LHCN-M2 (cell line): ENCODE measurements around the gene FARS2. TPM values are rescaled to one million over a fixed set of nuclear protein-coding genes. Genes with fewer than 3 reads are reported as not detected.

Source experiments
- DNase-seq: peaks from one replicate; pipeline ENCODE4 v3.0.0-alpha.2; 2012; ENCODE audit warnings: low read depth
- total RNA-seq: library from RNA; depleted of rRNA; stranded (reverse); fragments of >200 nt; gene quantifications from 2 replicates; pipeline ENCODE4 v1.2.3, GENCODE V29; 2014

FARS2 gene
- total RNA-seq, 1 experiment from 2014 or later: 11.5 TPM

DNA sequence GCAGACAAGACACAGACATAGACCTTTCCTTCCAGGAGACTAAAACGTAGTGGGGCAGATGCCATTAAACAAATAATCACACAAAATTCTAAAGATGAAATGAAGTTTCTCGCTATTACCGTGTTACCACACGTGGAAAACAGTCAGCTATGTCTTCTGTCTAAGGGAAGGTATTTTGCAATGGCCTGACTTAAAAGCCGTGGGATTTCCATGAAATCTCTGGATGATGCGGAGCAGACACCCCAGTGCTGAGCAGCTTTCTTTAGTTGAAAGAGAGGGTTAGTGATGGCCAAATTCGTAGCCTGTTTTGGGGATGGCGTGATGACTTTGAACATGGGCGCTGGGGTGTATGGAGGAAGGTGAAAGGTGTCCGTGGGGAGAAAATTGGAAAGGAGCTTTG is 463.6 kb downstream of the FARS2 start:
- no peak for DNase-seq

DNA sequence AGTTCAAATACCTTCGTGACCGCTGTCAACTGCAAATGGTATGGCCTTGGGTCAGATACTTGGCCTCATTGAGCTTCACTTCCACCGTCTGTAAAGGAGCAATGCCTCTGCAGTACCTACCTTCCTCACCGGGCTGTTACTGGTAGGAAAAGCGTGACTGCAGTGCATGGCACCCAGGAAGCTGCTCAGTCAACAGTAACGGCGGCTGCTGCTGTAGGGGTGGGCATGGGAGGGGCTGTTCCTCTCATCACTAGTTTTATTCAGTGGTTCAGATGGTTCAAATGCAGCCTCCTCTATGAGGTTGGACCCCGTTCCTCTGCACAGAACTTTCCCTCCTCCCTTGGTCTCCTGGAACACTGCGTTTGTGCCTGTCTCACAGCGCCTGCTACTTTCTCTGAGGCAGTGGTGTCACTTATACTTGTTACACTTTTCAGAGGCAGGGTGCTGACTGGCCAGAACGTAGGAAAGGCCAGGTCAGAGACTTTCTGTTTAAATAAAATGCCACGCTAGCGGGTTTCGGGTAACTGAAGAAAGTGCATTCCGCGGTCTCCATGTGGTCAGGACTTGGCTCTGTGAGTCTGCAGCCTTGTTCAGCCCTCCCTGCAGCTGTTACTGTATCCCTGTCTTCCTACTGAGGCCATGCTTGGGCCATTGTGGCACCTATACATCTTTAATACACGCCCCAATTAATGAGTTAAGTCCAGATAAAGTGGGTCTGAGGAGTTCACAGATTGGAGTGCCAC is 465.8 kb downstream of the FARS2 start:
- peak; percentile 88 for DNase-seq

- no peak for DNase-seq
Observed at GRCh38 chr6:5728351-5729079, 467.2 kb downstream of the FARS2 start.

DNA sequence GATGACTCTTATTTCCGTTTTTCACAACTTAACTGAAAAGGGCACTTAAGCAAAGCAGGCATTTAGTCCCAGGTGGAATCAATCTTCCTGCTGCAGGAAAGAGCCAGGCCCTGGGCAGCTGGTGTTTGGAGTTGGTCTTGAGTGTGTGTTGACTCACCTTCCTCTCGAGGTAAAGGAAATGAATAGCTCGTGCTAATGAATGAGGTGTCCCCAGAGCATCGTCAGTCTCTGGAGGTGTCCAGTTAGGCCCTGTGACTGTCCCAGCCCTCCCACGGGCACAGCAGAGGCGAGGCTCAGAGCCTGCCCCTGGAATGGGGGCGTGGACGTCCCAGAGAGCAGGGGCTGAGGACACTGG is 467.7 kb downstream of the FARS2 start:
- DNase-seq: no peak

DNA sequence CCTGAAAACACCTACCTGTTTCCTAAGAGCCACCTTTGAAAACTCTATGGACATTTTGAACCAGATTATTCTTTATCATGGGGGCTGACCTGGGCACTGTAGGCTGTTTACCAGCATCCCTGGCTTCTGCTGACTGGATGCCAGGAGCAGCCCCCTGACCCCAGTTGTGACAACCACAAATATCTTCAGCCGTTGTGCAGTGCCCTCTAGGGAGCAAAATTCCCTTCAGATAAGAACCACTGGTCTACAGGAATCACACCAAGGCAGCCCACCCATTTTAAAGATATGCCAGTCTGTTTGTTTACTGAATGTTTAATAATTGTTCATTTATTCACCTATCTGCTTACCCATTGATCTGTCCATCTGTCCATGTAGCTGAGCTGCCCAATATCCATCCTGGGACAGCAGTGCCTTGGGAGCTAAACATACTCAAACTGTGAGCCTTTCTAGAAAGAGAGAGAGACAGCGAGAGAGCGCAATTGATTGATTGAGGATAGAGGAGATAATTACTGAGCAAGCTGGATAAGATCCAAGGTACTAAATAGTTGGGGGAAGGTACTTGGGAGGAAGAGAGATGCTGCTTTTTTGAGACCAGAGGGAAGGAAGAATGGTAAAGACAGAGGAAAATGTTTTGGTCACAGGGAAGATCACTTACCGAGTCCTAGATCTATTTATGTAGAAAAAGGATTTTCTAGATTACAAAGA is 468.7 kb downstream of the FARS2 start:
- no peak for DNase-seq

DNA sequence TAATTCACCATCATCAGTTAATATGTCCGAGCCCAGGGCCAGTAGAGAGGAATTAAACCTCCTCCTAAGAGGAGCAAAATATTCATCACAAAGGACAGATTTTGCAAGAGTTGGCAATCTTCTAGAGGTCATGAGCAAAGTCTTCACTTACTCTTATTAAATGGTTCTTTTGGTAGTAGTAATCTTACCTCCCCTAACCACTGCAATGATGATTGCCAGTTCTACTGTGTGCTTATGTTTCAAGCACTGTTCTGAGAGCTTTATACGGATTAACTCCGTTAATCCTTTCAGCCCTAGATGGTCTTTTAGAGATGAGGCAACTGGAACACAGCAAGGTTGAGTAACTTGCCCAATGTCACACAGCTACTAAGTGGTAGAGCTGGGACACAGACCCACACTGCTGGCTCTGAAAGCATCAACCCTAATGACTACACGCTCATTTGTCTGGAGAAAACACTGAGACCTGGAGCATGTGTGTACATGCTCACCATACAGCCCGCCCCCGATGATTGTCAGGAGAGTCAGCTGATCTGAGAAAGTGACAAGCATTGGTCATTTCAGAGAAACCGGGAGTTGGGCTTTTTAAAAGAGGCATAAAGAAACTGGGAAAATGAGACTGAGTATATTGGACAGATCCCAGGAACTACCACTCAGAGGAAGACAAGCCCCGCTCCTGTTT is 469.4 kb downstream of the FARS2 start:
- peak; percentile 21 for DNase-seq

DNA sequence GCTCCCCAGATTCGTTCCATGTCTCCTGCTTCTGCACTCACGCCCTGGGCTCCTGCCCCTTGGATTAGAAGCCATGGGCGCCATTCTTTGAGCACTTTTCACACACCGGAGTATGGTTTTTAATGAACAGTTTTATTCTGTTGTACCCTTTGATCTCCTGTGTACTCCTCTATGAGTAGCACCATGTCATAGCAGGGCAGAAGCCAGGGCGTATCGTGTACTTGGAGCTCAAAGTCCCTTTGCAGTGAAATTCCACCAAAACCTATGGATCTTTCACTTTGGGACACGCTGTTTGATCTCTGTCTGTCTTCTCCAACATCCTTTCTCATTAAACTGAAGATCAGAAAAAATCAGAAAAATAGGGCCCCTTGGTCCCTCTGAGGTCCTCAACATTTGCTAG is 470.1 kb downstream of the FARS2 start:
- no peak for DNase-seq

- no peak for DNase-seq
Observed at GRCh38 chr6:5732496-5732895, 471.2 kb downstream of the FARS2 start.

- no peak for DNase-seq
Observed at GRCh38 chr6:5736016-5736738, 474.9 kb downstream of the FARS2 start.

DNA sequence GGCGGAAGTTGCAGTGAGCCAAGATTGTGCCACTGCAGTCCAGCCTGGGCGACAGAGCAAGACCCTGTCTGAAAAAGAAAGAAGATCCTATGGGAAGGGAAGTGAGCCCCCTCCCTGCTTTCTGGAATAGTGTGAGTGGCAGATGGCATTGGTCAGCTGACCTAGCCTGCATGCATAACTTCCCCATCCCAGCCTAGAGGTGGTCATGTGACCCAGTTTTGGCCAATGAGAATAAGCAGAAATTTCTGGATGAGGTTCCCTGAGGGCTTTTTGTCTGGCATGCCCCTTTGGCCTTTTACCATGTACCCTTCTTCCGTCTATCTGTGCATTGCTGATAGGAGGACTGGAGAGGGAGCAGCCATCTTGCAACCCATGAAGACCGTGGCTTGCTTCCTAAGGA is 476.1 kb downstream of the FARS2 start:
- DNase-seq: no peak

DNA sequence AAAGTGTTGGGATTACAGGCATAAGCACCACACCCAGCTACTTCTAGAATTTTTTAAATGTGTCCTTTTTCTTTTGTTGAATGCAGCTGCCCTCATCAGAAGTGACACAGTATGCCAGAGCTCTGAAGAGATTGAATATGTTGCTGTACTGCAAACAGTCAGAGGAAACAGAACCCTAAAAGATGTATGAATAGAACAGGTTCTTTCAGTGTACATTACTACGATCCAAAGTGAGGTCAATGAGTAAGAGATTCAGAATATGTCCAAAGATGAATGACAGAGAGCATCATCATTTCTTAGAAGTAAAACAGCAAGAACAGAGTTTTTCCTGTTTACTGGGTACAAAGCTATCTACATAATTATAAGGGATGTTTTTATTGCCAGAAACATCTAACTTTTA is 476.9 kb downstream of the FARS2 start:
- no peak for DNase-seq

DNA sequence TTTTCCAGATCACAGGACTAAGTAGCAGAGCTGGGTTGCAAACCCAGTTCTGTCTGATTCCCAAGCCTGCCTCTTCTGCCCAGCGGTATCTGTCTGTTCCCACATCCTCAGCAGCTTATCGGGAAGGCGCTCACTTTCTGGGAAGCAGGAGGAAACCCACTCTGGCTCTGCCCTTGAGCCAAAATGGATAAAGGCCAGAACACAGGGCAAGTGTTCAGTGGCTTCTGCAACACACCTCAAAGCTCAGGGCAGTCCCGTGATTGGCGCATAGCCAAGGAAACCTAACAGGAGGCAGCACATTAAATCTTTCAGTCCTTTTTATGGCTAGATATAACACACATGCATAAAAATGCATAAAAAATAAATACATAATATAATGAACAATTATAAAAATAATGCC is 483.2 kb downstream of the FARS2 start:
- DNase-seq: no peak

DNA sequence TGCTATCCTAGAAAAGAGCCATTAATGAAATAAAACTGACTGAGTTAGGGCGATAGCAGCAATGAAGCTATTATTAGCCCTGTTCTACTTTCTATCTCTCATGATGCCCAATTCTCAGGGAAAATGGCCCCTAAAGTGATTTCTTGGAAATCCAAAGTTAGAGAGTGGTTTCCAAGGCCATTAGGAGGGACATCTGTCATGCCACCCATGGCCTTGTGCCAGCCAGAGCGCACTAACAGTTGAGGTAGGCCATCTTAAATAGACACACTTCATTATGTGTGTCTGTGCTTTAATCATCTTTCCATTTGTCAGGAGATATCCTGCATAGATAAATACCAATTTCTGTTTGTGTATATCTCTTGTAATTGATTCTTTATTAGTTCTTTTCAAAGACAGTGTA is 483.8 kb downstream of the FARS2 start:
- DNase-seq: no peak

GRCh38 chr6:5746053-5746758 is 484.9 kb downstream of the FARS2 start:
- DNase-seq: no peak

DNA sequence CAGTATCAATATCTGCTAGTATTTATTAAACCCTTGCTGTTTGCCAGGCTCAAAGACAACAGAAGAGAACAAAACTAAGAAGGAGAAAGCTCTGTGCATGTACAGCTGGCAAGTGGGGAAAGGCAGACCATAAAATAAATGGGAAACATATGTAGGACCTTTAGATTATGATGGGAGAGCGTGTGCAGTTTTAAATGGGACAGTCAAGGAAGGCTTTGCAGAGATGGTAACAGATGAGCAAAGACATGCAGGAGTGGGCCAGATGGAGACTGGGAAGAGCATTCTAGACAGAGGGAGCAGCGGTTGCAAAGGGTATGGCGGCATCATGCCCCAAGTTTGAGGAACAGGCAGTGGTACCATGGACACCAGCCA is 485.4 kb downstream of the FARS2 start:
- no peak for DNase-seq

DNA sequence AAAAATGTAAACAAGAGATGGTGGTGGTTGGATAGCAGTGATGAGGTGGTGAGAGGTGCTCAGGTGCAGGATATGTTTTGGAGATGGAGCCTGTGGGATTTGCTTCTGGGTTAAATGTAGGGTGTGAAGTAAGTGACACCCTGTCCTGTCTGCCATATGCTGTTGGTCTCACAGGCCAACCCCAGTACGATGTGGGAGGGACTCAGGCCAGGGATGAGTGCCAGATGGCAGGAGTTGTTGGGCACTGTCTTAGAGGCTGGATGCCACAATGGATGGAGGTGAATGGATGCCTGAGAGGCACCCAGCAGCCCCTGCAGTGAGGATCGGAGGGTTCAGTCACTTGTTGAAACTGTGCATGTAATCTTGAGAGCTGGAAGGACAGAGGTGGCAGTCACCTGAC is 486.1 kb downstream of the FARS2 start:
- DNase-seq: no peak

DNA sequence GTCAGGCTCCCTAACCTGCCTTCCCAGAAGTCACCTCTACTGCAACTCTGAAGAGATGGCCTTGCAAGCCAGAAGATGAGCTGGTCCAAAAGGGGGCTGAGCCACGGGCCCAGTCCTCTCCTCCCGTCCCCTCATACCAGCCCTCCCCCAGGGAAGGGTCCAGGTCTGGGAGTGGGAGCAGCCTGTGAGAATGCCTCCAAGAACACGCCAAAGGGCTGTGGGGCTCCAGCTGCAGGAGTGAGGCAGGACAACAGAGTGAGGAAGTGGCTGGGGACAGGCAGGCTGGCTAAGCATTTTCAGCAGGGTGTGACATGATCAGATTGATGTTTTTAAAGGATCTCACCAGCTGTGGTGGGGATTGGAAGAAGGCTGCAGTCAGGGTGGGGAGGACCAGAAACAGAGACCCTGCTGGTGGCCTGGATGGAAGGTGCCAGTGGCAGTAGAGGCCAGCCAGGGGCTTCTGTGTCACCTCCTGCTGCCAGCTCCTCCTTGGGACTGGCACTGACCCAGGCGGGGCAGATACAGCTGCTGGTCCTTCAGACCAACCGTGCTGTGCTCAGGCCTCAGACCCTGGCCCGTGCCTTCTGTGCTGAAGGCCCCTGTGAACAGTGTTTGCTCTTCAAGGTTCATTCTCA is 487.8 kb downstream of the FARS2 start:
- DNase-seq: no peak

DNA sequence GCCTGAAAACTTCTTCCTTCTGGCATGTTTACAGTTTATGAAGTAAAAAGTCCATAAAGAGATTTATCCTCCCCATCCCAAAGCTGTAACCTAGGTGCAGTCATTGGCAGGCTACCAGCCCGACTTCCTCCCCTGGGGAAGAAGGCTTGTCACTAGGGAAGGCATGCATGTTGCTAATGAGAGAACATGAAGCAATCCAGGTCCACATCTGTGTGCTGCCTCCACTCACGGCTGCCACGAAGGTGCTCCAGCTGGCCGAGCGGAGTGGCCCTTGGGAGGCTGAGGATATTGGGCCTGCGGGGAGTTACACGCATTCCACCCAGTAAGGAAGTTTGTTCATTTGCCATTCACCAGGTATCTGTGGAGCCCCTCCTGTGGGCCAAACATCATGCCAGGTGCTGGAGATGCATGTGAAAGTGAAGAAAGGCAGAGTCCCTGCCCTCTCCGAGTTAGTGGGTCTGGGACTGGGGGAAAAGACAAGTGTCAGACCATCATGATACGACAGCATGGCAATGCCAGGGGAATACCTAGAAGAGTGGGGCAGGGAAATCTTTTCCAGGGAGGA is 488.4 kb downstream of the FARS2 start:
- no peak for DNase-seq

DNA sequence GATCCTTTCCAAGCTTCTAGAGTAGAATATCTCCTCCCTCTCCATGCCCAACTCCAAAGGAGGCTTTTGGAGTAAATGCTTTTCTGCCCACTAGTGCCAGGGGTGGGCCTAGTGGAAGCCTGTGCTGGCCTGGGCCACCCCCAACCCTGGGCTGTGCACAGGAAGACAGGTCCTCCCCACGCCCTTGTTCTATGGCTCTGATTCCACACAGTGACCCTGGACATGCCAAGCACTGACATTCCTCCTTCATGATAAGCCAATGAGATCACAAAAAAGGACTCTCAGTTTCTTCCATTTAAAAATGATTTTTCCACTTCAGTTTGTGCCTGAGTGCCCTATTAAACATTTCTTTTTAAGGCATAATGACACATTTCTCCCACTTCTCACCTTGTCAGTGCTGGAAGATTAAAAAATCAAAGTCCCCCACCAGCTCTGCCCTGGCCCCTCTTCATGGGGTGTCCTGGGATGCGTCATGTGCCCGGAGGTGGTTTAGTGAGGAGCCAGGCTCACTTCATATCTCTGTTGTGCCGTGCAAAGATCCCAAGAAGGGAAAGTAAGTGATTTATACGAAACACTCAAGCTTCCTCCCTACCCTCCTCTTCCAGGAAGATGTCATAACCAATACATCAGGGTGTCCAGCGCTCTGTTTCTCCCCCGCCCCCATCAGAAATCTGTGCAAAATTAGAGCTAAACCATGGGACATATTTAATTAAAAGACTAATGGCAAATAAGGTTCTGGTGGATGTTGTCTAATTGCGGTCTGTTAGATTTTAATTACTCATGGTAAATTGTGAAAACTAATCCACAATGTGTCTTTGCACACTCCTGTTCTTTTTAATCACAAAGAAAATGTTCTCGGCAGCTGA is 490.4 kb downstream of the FARS2 start:
- DNase-seq: peak; percentile 67
